Endothelial cell of umbilical vein (primary cell): ENCODE data around the gene MPZL2. TPM values are rescaled to one million over a fixed set of nuclear protein-coding genes. Genes with fewer than 3 reads are reported as not detected.

Source experiments
- BruUV-seq: library from RNA; stranded (reverse); fragments of 400-500 nt; replicated peaks from 2 replicates; lab custom pipeline; 2021; lab: Mats Ljungman, UMichigan
- CTCF ChIA-PET: fragments of 300-600, 350-600 bp; sonication (Branson Sonifier 250); formaldehyde crosslinking; loops from one replicate; lab custom pipeline; 2021; ENCODE audit warnings: antibody characterized with exemption, inconsistent platforms; lab: Charles Lee
- POLR2A ChIA-PET: fragments of 300-600, 350-600 bp; sonication (Branson Sonifier 250); formaldehyde crosslinking; loops from one replicate; lab custom pipeline; 2021; ENCODE audit warnings: antibody characterized with exemption, inconsistent platforms; lab: Charles Lee
- DNase-seq: peaks from one replicate; pipeline ENCODE4 v3.0.0-alpha.2; 2011; ENCODE audit warnings: low read depth, low spot score
- FAIRE-seq: peaks from 2 replicates; lab custom pipeline; 2011; peaks lifted over from hg19 to GRCh38; lab: Jason Lieb, UNC
- H2AFZ ChIP-seq: 2 replicates; pipeline ENCODE4 v1.6.0; 2012; ENCODE audit warnings: low read depth, low read length, control low read depth, inconsistent platforms
- H3K27ac ChIP-seq: 2 replicates; pipeline ENCODE4 v1.5.1; 2011; ENCODE audit warnings: low read depth, mild to moderate bottlenecking, control low read depth, low read length, moderate library complexity; ENCODE audit not compliant: insufficient read depth
- H3K27me3 ChIP-seq, 2 experiments: 2 replicates each; pipeline versions ENCODE4 v1.6.0 to v1.6.1; 2011; ENCODE audit warnings: low read length in 2 of 2, mixed read lengths in 1 of 2; ENCODE audit not compliant: control insufficient read depth in 2 of 2, insufficient read depth in 2 of 2
- H3K36me3 ChIP-seq, 2 experiments: 2 replicates in 1 of 2; 3 replicates in 1 of 2; pipeline ENCODE4 v1.5.1; 2011; ENCODE audit warnings: low read length in 2 of 2, mild to moderate bottlenecking in 1 of 2, moderate library complexity in 1 of 2; ENCODE audit not compliant: control insufficient read depth in 2 of 2, insufficient read depth in 2 of 2; ENCODE audit errors: extremely low read depth in 1 of 2
- H3K4me1 ChIP-seq: 3 replicates; pipeline ENCODE4 v1.5.1; 2011; ENCODE audit warnings: mild to moderate bottlenecking, low read length; ENCODE audit not compliant: control insufficient read depth, insufficient read depth; ENCODE audit errors: extremely low read depth
- H3K4me2 ChIP-seq: 2 replicates; pipeline ENCODE4 v1.6.1; 2011; ENCODE audit warnings: low read length, control low read depth, mixed read lengths; ENCODE audit not compliant: insufficient read depth
- H3K4me3 ChIP-seq, 3 experiments: fragments of 200-600 bp in 1 of 3; sonication (generic), shearing (Covaris generic) in 1 of 3; replicated peaks in 1 of 3; 2 replicates each; pipeline ENCODE4 v1.5.1; 2011 to 2016; ENCODE audit warnings: control low read depth in 3 of 3, low read length in 3 of 3, mild to moderate bottlenecking in 2 of 3, inconsistent platforms in 1 of 3, low read depth in 1 of 3, moderate library complexity in 1 of 3; ENCODE audit not compliant: insufficient read depth in 1 of 3
- H3K79me2 ChIP-seq: 2 replicates; pipeline ENCODE4 v1.6.0; 2012; ENCODE audit warnings: low read length, inconsistent platforms; ENCODE audit not compliant: control insufficient read depth, insufficient read depth
- H3K9ac ChIP-seq: replicated peaks from 2 replicates; pipeline ENCODE3; 2011; ENCODE audit warnings: low read length, control low read depth; ENCODE audit not compliant: insufficient read depth; ENCODE audit errors: extremely low read depth
- H3K9me1 ChIP-seq: replicated peaks from 3 replicates; pipeline ENCODE4 v1.6.0; 2011; ENCODE audit warnings: mild to moderate bottlenecking, low read length; ENCODE audit not compliant: control insufficient read depth, insufficient read depth; ENCODE audit errors: extremely low read depth
- H3K9me3 ChIP-seq: replicated peaks from 2 replicates; pipeline ENCODE4 v1.5.1; 2012; ENCODE audit warnings: low read length, inconsistent platforms; ENCODE audit not compliant: control insufficient read depth, insufficient read depth
- H4K20me1 ChIP-seq: replicated peaks from 2 replicates; pipeline ENCODE3; 2011; ENCODE audit warnings: mild to moderate bottlenecking, low read length; ENCODE audit not compliant: control insufficient read depth, insufficient read depth; ENCODE audit errors: extremely low read depth
- CTCF ChIP-seq, 2 donors: IDR thresholded peaks; 1 replicate in 1 of 2; 2 replicates in 1 of 2; pipeline ENCODE4 v1.5.1; 2011; ENCODE audit warnings: low read length in 2 of 2, mild to moderate bottlenecking in 2 of 2, moderate library complexity in 2 of 2, control low read depth in 1 of 2, inconsistent platforms in 1 of 2, low read depth in 1 of 2; ENCODE audit not compliant: insufficient read depth in 1 of 2; ENCODE audit errors: extremely low read depth in 1 of 2
- EZH2 ChIP-seq: IDR thresholded peaks from 2 replicates; pipeline ENCODE4 v1.6.1; 2012; ENCODE audit warnings: borderline replicate concordance, low read depth, mild to moderate bottlenecking, moderate library complexity, low read length, inconsistent platforms; ENCODE audit not compliant: severe bottlenecking
- FOS ChIP-seq: IDR thresholded peaks from 2 replicates; pipeline ENCODE4 v1.6.1; 2011; ENCODE audit warnings: mild to moderate bottlenecking, low read length, moderate library complexity, borderline replicate concordance; ENCODE audit not compliant: insufficient read depth
- GATA2 ChIP-seq: IDR thresholded peaks from 2 replicates; pipeline ENCODE4 v1.7.0; 2011; ENCODE audit warnings: low read depth, mild to moderate bottlenecking, moderate library complexity, mixed read lengths, low read length; ENCODE audit not compliant: insufficient read length, insufficient read depth
- JUN ChIP-seq: IDR thresholded peaks from 2 replicates; pipeline ENCODE4 v1.6.1; 2011; ENCODE audit warnings: borderline replicate concordance, low read depth; ENCODE audit not compliant: insufficient read length, insufficient read depth
- MAX ChIP-seq: IDR thresholded peaks from 2 replicates; pipeline ENCODE4 v1.6.1; 2011; ENCODE audit not compliant: insufficient read depth, insufficient read length
- MYC ChIP-seq: IDR thresholded peaks from one replicate; pipeline ENCODE4 v1.6.1; 2011; ENCODE audit warnings: mild to moderate bottlenecking, low read depth, low read length
- POLR2A ChIP-seq: IDR thresholded peaks from 2 replicates; pipeline ENCODE4 v1.6.1; 2012; ENCODE audit warnings: low read depth, mild to moderate bottlenecking, control low read depth, low read length
- POLR2AphosphoS5 ChIP-seq: IDR thresholded peaks from 2 replicates; pipeline ENCODE4 v1.6.1; 2012; ENCODE audit warnings: low read depth, mild to moderate bottlenecking, control low read depth, low read length, moderate library complexity; ENCODE audit not compliant: insufficient read depth
- dilution Hi-C: fragments of 300-500 bp; cut with MboI; formaldehyde crosslinking; loops from one replicate; pipeline ENCODE4 v1.15.0; 2019; ENCODE audit warnings: low sequenced_read_pairs; ENCODE audit not compliant: extremely low pct_ligation_motif_present
- intact Hi-C: fragments of 100-400 bp; cut with micrococcal nuclease; formaldehyde crosslinking; loops from one replicate; pipeline ENCODE4 v1.10.0; 2022
- polyA plus RNA-seq, 4 experiments: library from polyadenylated mRNA; depleted of rRNA in 3 of 4; stranded (reverse) in 3 of 4; unstranded in 1 of 4; fragments of >200 nt; gene quantifications; 2 replicates each; pipeline versions ENCODE4 v1.2.1 to v1.2.3, GENCODE V29; 2011 to 2012; ENCODE audit warnings: missing spikeins in 1 of 4
- total RNA-seq: library from RNA; stranded (reverse); gene quantifications from 2 replicates; pipeline ENCODE4 v1.2.3, GENCODE V29; 2021

Gene MPZL2
- total and polyA plus RNA-seq, 2 donors (not counting 3 experiments of a cell fraction or from before 2014, with no cell fraction given), result 21.0 to 49.5 TPM

DNA sequence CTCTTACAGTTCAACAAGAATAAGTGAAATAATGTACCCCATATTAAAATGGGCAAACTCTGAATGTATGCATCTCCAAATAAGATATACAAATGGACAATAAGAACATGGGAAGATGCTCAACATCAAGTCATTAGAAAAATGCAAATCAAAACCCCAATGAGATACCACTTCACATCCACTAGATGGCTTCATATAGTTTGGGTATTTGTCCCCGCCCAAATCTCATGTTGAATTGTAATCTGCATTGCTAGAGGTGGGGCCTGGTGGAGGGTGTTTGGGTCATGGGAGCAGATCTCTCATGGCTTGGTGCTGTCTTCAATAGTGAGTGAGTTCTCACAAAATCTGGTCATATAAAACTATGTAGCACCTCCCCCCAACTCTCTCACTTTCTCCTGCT lies 5.7 kb downstream of the MPZL2 start:
- Histone ChIP-seq H3K9ac (no peak overlapping the region), H3K27me3 (no peaks in the 10 kb centered on the region), H2AFZ (no peak overlapping the region), H3K4me3 (no peak overlapping the region), H3K4me2 (no peak overlapping the region), H3K79me2 (no peaks in the 10 kb centered on the region), H3K36me3 (peaks cover 0 to 4% of the 10 kb centered on the region in 2 experiments), H3K27ac (no peak overlapping the region), H4K20me1 (no peaks in the 10 kb centered on the region), H3K9me3 (no peaks in the 10 kb centered on the region), H3K4me1 (peaks cover 20% of the 10 kb centered on the region), H3K9me1 (no peaks in the 10 kb centered on the region)
- BruUV-seq, result no TSS peak
- FAIRE-seq (no peak), DNase-seq (no peak)
- CTCF ChIA-PET, result interaction anchor here (8.6 kb wide), 1 partner anchor 60 kb away, joined by 104 read pairs; no protein-coding TSS in a partner anchor
- TF ChIP-seq MAX (no peak), POLR2AphosphoS5 (no peak), CTCF (IDR thresholded peaks at IDR 0.05; ENCODE audit: extremely low read depth in 1 of 2, insufficient read depth in 1 of 2, low read depth in 1 of 2, low read length in 2 of 2) (no peak), JUN (no peak), EZH2 (no peak), MYC (no peak), GATA2 (no peak), POLR2A (no peak), FOS (no peak)
- POLR2A ChIA-PET, result no interaction called here
- dilution Hi-C loops (no loop called here), intact Hi-C loops (no loop called here)
